WERI-Rb-1 (cell line): ENCODE measurements around the gene CFAP251.

Source experiments
- DNase-seq: peaks from one replicate; pipeline ENCODE4 v3.0.0-alpha.2; 2020
- H3K27ac ChIP-seq: fragments of 250-450 bp; sonication (Bioruptor Pico); 2 replicates; pipeline ENCODE4 v1.5.1; 2020; ENCODE audit warnings: mild to moderate bottlenecking, moderate library complexity
- H3K27me3 ChIP-seq: fragments of 250-450 bp; sonication (Bioruptor Pico); 2 replicates; pipeline ENCODE4 v1.5.1; 2021; ENCODE audit warnings: mild to moderate bottlenecking, low read depth, moderate library complexity; ENCODE audit not compliant: insufficient read depth, severe bottlenecking
- H3K36me3 ChIP-seq: fragments of 250-450 bp; sonication (Bioruptor Pico); 2 replicates; pipeline ENCODE4 v1.5.1; 2020; ENCODE audit warnings: mild to moderate bottlenecking, moderate library complexity
- H3K4me3 ChIP-seq: 2 replicates; pipeline ENCODE4 v1.5.1; 2011; ENCODE audit warnings: low read depth, mild to moderate bottlenecking, control low read depth, low read length
- H3K9me3 ChIP-seq: fragments of 250-450 bp; sonication (Bioruptor Pico); 2 replicates; pipeline ENCODE4 v1.5.1; 2021; ENCODE audit warnings: mild to moderate bottlenecking, moderate library complexity; ENCODE audit not compliant: severe bottlenecking
- TF ChIP-seq, protein P1 (sequence below): IDR thresholded peaks from 2 replicates; pipeline ENCODE4 v1.5.1; 2011; ENCODE audit warnings: low read depth, mild to moderate bottlenecking, control low read depth, inconsistent platforms, low read length

The CFAP251 gene

DNA sequence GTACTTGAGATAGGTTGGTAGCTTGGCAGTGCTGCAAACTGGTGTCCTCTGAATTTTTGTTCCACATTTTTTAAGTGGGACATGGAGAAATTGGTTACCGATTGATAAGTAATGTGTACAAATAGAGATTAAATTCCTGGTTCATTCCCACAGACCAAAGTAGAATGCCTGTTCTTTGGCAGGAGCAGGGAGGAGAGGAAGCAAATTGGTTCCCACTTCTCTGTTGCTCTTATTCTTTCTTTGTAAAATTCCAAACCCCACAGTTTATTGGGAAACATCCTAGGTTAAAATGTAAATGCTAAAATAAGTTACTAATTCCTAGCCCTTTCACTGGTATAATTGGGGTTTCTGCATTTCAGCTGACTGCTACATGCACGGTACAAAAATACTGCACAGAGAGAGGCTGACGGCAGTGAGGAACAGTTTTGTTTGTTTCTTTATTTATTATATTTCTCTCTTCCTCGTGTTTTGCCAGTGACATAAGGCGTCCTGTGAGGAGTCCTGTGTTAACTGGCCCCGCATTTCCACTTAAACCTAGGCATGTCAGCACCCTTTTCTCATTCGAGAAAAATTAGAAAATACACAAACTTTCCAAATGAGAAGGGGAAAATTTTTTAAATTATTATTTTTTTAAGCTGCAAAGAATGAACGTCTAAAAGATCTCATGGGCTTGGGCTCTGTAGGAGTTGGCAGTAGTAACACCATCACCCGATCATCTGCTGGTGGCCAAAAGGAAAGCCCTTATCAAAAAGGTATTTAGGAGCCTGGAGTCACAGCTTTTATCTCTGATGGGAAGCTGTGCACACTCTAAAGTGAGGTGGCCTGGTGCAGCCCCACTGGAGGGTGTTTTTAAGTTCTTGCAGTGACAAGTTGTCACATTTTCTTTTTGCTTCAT, 77.9 kb downstream of the CFAP251 start:
- H3K4me3 ChIP-seq: no peak overlapping the region
- peaks cover 5% of the 10 kb centered on the region for H3K9me3 ChIP-seq
- H3K27me3 ChIP-seq: no peaks in the 10 kb centered on the region
- H3K27ac ChIP-seq: no peak overlapping the region
- TF ChIP-seq, protein P1, sequence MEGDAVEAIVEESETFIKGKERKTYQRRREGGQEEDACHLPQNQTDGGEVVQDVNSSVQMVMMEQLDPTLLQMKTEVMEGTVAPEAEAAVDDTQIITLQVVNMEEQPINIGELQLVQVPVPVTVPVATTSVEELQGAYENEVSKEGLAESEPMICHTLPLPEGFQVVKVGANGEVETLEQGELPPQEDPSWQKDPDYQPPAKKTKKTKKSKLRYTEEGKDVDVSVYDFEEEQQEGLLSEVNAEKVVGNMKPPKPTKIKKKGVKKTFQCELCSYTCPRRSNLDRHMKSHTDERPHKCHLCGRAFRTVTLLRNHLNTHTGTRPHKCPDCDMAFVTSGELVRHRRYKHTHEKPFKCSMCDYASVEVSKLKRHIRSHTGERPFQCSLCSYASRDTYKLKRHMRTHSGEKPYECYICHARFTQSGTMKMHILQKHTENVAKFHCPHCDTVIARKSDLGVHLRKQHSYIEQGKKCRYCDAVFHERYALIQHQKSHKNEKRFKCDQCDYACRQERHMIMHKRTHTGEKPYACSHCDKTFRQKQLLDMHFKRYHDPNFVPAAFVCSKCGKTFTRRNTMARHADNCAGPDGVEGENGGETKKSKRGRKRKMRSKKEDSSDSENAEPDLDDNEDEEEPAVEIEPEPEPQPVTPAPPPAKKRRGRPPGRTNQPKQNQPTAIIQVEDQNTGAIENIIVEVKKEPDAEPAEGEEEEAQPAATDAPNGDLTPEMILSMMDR: no peak
- DNase-seq: no peak
- no peaks in the 10 kb centered on the region for H3K36me3 ChIP-seq

DNA sequence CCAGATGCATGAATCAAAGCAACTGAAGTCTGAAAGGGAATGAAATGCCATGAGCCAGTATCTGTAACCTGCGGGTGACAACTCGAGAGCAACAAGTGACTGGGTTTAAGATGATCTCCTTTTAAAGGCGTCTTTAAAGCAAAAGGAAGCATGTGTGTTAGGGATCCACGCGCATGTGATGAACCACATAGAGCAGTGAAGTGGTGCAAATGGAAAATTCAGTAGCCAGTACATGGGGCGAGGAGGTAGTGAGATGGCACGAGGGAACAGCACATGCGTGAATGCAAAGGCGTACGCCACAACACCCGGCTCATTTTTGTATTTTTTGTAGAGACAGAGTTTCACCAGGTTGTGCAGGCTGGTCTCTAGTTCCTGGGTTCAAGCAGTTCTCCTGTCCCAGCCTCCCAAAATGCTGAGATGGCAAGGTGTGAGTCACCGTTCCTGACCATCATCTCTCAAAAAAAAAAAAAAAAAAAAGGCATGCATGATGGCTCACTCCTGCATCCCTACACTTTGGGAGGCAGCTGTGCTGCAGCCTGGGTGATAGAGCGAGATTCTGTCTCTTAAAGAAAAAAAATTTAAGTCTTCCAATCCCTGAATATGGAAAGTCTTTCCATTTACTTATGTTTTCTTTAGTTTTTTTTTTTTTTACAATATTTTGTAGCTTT, 78.7 kb downstream of the CFAP251 start:
- no peak overlapping the region for H3K27ac ChIP-seq
- TF ChIP-seq, protein P1: no peak
- no peaks in the 10 kb centered on the region for H3K27me3 ChIP-seq
- DNase-seq: no peak
- H3K36me3 ChIP-seq: no peaks in the 10 kb centered on the region
- H3K4me3 ChIP-seq: no peak overlapping the region
- peaks cover 5% of the 10 kb centered on the region for H3K9me3 ChIP-seq

DNA sequence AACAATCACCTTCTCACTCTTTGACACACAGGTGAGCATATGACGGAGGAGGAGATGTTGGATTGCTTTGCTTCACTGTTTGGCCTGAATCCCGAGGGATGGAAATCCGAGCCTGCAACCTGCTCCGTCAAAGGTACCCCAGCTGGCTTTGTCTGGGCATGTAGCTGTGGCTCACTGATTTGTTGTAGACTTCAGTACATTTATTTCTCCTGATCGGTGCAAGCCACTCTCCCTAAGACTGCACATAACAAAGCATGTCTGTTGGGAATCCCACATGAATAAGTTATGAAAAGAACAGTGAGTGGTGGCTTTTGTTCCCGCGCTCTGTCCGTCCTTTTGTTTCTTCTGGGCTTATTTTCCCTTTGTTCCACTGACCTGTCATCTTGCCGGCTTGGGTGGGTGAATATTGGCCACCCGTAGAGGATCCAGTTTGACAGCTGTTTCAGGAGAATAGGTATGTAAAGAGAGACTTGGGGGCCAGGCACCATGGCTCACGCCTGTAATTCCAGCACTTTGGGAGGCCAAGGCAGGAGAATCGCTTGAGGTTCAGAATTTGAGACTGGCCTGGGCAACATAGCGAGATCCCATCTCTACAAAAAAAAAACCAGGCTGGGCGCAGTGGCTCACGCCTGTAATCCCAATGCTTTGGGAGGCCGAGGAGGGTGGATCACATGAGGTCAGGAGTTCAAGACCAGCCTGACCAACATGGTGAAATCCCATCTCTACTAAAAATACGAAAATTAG, 83.2 kb downstream of the CFAP251 start:
- no peaks in the 10 kb centered on the region for H3K27me3 ChIP-seq
- no peaks in the 10 kb centered on the region for H3K36me3 ChIP-seq
- H3K4me3 ChIP-seq: no peak overlapping the region
- peak; percentile 19 for DNase-seq
- peak overlapping the region; percentile 48 for H3K27ac ChIP-seq
- TF ChIP-seq, protein P1: no peak
- H3K9me3 ChIP-seq: peaks cover 5% of the 10 kb centered on the region

DNA sequence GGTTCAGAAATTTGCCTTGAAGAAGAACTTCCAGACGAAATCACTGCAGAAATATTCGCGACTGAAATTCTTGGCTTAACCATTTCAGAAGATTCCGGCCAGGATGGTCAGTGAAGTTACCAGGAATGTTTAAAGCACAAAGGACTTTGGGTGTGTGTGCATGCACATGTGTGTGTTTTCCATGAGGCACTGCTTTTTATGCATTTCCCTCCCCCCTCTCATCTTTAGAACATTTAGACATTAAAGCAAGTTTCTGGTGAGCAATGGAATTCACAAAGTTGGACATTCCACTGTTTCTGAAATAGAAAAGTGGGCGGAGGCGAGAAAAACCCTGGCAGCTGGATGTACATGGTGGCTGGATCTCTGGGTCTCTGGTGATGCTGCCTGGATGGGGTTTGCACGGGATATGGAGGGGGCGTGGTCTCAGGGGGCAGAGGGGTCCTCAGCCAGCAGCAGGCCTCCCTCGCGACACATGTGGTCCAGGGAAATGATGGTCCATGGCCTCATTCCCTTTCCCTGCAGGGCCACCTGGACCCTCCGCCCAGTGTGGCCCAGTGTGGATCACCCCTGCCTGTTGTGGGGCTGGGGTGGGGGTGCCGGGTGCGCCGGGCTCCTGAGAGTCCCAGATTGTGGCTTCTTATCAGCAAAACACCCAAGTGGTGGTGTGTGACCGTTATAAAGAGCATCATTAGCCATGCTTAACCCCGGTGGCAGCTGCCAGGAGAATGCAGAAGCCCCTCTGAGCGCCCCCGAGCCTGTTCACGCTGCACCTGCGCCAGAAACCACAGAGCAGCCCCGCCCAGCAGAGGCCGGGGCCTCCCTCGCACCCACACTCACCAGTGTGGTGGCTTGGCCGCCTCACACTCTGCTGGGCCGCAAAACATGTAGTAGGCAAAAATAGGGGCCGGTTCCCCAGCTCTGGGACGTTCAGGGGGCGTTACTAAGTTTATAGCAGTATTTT, 85.5 kb downstream of the CFAP251 start:
- no peak overlapping the region for H3K4me3 ChIP-seq

More for the DNA sequence above, 85.5 kb downstream of the CFAP251 start:
- TF ChIP-seq, protein P1: no peak
- Histone ChIP-seq H3K36me3 (no peaks in the 10 kb centered on the region), H3K9me3 (peaks cover 4% of the 10 kb centered on the region), H3K27me3 (no peaks in the 10 kb centered on the region), H3K27ac (no peak overlapping the region)
- DNase-seq: no peak
